Activated naive CD8-positive, alpha-beta T cell treated with anti-CD3 and anti-CD28 coated beads for 36 hours (primary cell): ENCODE data around the gene KIF1A. TPM values are rescaled to one million over a fixed set of nuclear protein-coding genes. Genes with fewer than 3 reads are reported as not detected.

Source experiments
- DNase-seq: peaks from one replicate; pipeline ENCODE4 v3.0.0; 2021
- H3K27ac Mint-ChIP-seq: one replicate; pipeline ENCODE4 v1.8.0; 2022; ENCODE audit warnings: mild to moderate bottlenecking, moderate library complexity, mixed read lengths
- H3K27me3 Mint-ChIP-seq: one replicate; pipeline ENCODE4 v1.8.0; 2022; ENCODE audit warnings: mild to moderate bottlenecking, mixed read lengths
- H3K36me3 Mint-ChIP-seq: one replicate; pipeline ENCODE4 v1.8.0; 2021; ENCODE audit warnings: mild to moderate bottlenecking, mixed read lengths
- H3K4me1 Mint-ChIP-seq: one replicate; pipeline ENCODE4 v1.8.0; 2021; ENCODE audit warnings: mixed read lengths
- H3K4me3 Mint-ChIP-seq: one replicate; pipeline ENCODE4 v1.8.0; 2022; ENCODE audit warnings: mild to moderate bottlenecking, moderate library complexity, mixed read lengths
- H3K9me3 Mint-ChIP-seq: one replicate; pipeline ENCODE4 v1.8.0; 2022; ENCODE audit warnings: mixed read lengths
- total RNA-seq, 2 experiments: library from RNA; stranded (reverse); gene quantifications; one replicate each; pipeline ENCODE4 v1.2.3, GENCODE V29; 2021

KIF1A gene
- total RNA-seq, 2 experiments from 2014 or later, result 7.7 to 8.2 TPM

DNA sequence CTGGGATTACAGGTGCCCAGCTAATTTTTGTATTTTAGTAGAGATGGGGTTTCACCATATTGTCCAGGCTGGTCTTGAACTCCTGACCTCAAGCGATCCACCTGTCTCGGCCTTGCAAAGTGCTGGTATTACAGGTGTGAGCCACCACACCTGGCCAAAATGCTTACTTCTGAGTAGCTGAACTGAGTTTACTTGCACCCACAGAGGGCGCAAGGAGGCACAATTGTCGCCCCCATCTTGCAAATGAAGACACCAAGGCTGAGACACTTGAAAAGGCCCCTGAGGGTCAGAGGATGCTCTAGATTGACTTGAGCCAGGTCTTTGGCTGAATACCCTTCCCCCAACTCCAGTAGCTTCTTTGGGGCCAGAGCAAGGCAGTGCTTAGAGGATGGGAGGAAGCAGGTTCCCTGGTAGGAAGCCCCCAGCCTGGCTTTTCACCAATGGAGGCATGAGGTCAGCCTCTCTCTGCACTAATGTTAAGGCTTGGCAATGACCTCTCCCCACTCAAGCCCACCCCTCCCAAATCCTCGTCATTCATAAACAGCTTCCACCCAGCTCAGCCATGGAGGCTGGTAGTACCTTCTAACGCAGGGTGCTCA, 14.5 kb upstream of the KIF1A start:
- H3K4me1 Mint-ChIP-seq, result peaks cover 5% of the 10 kb centered on the region
- H3K9me3 Mint-ChIP-seq, result no peaks in the 10 kb centered on the region
- H3K27me3 Mint-ChIP-seq, result peaks cover 14% of the 10 kb centered on the region
- no peak overlapping the region for H3K4me3 Mint-ChIP-seq
- H3K27ac Mint-ChIP-seq, result no peak overlapping the region
- no peak for DNase-seq
- no peaks in the 10 kb centered on the region for H3K36me3 Mint-ChIP-seq

DNA sequence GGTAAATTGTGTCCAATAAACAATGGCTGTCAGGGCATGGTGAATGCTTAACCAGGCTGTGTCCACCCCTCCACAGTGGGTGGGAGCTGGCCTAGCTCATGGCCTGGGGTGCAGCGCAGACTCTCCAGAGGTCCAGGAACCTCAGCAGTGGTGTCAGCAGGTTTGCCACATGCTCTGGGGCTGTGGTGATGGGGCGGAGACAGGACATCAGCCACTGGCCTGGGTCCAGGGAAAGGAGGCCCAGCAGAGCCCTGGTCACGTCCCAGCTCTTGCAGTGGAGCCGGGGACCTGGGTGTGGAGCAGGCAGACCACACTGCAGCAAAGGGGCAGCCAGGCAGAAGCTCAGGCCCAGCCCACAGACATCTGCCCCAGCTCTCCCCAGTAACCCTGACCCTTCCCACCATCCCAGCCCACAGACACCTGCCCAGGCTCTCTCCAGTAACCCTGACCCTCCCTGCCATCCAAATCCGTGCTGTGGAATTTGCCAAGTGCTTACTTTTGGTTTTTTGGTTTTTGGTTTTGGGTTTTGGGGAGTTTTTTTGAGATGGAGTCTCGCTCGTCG, 13.8 kb upstream of the KIF1A start:
- H3K4me3 Mint-ChIP-seq, result no peak overlapping the region
- H3K36me3 Mint-ChIP-seq, result no peaks in the 10 kb centered on the region
- DNase-seq, result no peak
- peaks cover 18% of the 10 kb centered on the region for H3K27me3 Mint-ChIP-seq
- no peaks in the 10 kb centered on the region for H3K9me3 Mint-ChIP-seq
- H3K4me1 Mint-ChIP-seq, result peaks cover 5% of the 10 kb centered on the region
- H3K27ac Mint-ChIP-seq, result no peak overlapping the region

DNA sequence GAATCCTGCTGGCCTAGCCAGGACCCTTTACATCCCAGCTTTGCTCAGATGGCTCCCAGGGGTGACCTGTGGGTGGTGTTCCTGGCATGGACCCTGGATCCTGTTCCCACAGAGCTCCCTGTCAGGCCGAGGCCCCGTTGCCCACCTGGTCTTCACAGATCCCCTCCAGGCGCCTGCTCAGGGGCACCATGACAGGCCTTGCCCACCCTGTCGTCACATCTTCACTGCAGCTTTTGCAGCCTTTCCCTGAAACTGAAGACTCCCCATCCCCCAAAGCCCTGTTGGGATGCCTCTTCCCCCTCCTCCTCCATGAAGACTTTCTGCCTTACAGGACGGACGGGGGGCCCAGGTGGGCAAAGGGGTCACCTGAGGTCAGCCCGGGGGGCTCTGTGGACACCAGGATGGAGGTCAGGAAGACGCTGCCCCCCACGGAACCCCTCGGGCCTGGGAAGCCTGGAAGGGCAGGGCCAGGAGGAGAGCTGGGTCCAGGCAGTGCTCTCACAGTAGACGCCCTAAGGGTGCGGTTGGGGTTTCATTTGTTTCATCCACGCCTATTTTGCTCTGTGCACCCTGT, 13.0 kb upstream of the KIF1A start:
- no peaks in the 10 kb centered on the region for H3K9me3 Mint-ChIP-seq
- no peak overlapping the region for H3K27ac Mint-ChIP-seq
- DNase-seq, result no peak
- peaks cover 25% of the 10 kb centered on the region for H3K27me3 Mint-ChIP-seq
- H3K4me3 Mint-ChIP-seq, result no peak overlapping the region
- peaks cover 5% of the 10 kb centered on the region for H3K4me1 Mint-ChIP-seq
- no peaks in the 10 kb centered on the region for H3K36me3 Mint-ChIP-seq

DNA sequence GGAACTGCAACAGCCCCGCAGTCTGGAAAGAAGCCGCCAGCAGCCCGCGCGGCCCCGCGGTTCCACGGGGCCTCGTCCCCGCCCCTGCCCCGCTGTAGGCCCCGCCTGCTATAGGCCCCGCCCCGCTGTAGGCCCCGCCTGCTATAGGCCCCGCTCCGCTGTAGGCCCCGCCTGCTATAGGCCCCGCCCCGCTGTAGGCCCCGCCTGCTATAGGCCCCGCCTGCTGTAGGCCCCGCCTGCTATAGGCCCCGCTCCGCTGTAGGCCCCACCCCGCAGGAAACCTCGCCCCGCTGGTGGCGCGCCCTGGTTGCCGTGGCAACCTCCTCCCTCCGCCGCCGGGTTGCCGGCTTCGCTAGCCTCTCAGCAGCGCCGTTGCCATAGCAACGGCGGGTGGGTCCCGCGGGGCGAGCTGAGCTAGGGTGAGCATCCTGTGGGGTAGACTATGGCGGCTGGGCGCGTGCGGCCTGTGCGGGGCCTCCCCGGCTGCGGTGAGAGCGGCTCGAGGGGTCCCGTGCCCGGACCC, 12.2 kb upstream of the KIF1A start:
- Mint-ChIP-seq H3K27me3 (peaks cover 29% of the 10 kb centered on the region), H3K9me3 (no peaks in the 10 kb centered on the region), H3K4me3 (peak overlapping the region; percentile 72), H3K27ac (no peak overlapping the region), H3K36me3 (no peaks in the 10 kb centered on the region), H3K4me1 (peaks cover 5% of the 10 kb centered on the region)
- peak; percentile 98 for DNase-seq

DNA sequence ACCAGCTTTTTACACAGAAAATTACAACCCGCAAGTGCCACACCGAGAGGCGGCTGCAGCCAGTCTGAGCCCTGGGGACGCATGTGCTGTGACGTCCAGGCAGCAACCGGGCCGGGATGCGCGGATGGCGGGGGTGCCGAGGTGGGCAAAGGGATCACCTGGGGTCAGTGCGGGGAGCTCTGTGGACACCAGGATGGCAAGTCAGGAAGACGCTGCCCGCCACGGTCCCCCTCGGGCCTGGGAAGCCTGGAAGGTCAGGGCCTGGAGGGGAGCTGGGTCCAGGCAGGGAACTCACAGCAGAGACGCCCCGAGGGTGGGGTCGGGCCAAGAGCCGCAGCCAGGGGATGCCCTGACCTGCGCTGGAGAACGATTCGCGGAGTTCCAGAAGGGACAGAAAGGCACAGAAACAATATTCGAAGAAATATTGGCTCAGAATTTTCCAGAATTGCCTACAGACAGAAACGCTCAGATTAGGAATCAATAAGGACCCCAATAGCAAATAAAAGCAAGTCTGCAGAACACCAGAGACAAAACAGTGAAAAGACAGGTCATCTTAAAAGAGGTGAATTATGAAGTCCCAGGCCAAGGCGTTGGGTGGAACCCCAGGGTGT, 11.7 kb upstream of the KIF1A start:
- Mint-ChIP-seq H3K4me1 (peaks cover 5% of the 10 kb centered on the region), H3K4me3 (peak overlapping the region; percentile 72), H3K27ac (no peak overlapping the region)

DNA sequence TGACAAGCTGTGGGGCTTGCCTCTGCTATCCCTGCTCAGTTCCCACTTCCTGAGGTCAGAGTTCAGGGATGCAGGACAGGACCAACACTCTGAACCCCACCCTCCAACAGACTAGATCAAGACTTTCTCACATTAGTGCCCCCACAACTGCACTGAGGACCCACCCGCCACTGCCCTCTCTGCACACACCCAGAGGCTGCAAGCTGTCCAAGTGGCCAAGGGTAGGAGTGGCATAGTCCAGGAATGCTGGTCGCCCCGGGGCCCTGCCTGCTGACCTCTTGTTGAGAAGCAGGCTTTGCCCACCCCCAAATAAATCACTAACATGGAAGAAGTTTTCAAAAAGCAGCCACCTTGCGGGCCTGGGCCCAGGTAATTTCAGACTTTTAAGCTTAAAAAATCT, 5.5 kb upstream of the KIF1A start:
- H3K4me3 Mint-ChIP-seq, result no peak overlapping the region
- DNase-seq, result no peak
- H3K27me3 Mint-ChIP-seq, result peaks cover 88% of the 10 kb centered on the region
- H3K4me1 Mint-ChIP-seq, result peaks cover 6% of the 10 kb centered on the region
- peaks cover 2% of the 10 kb centered on the region for H3K36me3 Mint-ChIP-seq
- no peak overlapping the region for H3K27ac Mint-ChIP-seq
- no peaks in the 10 kb centered on the region for H3K9me3 Mint-ChIP-seq

More for the DNA sequence above, 11.7 kb upstream of the KIF1A start:
- H3K27me3 Mint-ChIP-seq, result peaks cover 33% of the 10 kb centered on the region
- no peaks in the 10 kb centered on the region for H3K9me3 Mint-ChIP-seq
- no peaks in the 10 kb centered on the region for H3K36me3 Mint-ChIP-seq
- no peak for DNase-seq

DNA sequence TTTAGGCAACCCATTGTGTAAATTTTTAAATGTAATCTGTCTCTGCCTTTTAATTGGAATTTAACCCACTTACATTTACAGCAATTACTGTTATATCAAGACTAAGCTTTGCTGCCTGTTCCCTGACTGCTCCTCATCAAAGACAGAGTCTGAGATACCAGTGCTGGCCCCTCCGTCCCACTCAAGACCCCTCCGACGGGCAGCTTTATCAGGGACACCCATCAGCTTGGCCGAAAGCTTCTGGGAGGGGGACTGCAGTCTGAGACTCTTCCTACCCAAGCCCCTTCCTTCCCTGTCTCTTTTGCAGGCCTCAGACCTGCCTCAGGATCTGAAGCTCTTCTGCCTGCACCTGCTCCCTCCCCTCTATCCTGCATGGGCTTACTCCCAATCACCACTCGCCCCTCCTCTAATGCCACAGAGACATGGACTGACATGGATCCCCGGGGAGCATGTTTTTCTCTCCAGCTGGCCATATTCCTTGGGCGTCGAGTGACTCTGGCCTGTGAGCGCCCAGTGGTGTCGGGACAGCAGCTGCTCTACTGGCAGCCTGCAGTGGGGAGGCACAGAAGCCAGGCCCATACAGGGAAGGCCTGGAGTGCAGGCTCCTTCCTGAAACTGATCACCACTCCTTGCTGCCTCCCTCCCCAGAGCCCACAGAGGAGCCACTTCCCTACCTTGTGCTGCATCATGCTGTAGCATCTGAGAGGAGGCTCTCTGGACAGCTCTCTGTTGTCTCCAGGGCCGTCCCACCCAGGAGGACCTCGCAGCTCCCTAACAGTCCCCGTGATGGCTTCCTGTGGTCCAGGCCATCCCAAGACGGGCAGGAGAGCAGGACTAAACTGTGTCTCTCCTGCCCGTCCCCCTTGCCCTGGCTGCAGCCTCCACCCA, 3.7 kb upstream of the KIF1A start:
- peaks cover 75% of the 10 kb centered on the region for H3K27me3 Mint-ChIP-seq
- no peaks in the 10 kb centered on the region for H3K9me3 Mint-ChIP-seq
- peaks cover 6% of the 10 kb centered on the region for H3K4me1 Mint-ChIP-seq
- no peak for DNase-seq
- no peak overlapping the region for H3K27ac Mint-ChIP-seq
- no peak overlapping the region for H3K4me3 Mint-ChIP-seq
- peaks cover 2% of the 10 kb centered on the region for H3K36me3 Mint-ChIP-seq

DNA sequence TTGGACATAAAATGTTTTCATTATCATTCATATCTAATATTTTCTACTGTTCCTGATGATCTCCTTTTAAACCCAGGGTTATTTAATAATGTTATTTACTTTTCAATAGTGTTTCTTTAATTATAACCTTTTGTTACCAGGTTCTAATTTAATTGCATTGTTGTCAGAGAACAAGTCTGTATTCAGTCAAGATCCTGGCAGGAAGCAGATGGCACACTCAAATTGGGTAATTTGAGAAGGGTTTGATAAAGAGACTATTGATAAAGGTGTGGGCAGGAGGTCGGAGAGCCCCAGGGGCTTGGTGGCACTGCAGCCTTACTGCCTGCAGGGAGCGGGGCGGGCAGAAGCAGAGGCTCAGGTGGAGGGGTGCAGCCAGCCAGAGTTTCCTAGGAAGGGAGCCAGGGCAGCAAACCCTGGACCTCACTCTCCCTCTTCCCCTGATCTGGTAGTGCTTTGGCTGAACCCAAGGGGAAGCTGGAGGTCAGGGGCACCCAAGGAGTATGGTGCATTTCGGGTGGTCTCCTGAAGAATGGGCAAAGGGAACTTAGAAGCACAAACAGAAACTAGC, 2.3 kb upstream of the KIF1A start:
- H3K4me3 Mint-ChIP-seq, result no peak overlapping the region
- peaks cover 6% of the 10 kb centered on the region for H3K4me1 Mint-ChIP-seq
- H3K27me3 Mint-ChIP-seq, result peaks cover 72% of the 10 kb centered on the region
- DNase-seq, result no peak
- peaks cover 2% of the 10 kb centered on the region for H3K36me3 Mint-ChIP-seq
- no peaks in the 10 kb centered on the region for H3K9me3 Mint-ChIP-seq
- no peak overlapping the region for H3K27ac Mint-ChIP-seq

DNA sequence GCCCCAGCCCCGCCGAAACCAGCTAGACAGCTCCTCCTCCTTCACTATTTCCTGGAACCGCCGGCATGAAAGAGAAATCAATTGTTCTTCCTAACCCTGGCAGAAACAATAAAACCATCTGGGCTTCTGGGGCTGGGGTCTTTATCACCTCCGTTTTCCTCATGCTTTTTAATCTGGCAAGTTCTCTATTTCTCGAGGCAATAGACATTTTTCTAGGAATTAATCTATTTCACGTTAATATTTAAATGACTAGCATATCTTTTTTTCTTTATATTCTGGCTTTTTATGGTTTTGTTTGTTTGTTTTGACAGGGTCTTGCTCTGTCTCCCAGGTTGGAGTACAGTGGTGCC, 1.4 kb upstream of the KIF1A start:
- Mint-ChIP-seq H3K4me1 (peaks cover 6% of the 10 kb centered on the region), H3K9me3 (no peaks in the 10 kb centered on the region), H3K4me3 (peak overlapping the region; percentile 78), H3K36me3 (peaks cover 2% of the 10 kb centered on the region), H3K27me3 (peaks cover 64% of the 10 kb centered on the region), H3K27ac (no peak overlapping the region)
- no peak for DNase-seq

DNA sequence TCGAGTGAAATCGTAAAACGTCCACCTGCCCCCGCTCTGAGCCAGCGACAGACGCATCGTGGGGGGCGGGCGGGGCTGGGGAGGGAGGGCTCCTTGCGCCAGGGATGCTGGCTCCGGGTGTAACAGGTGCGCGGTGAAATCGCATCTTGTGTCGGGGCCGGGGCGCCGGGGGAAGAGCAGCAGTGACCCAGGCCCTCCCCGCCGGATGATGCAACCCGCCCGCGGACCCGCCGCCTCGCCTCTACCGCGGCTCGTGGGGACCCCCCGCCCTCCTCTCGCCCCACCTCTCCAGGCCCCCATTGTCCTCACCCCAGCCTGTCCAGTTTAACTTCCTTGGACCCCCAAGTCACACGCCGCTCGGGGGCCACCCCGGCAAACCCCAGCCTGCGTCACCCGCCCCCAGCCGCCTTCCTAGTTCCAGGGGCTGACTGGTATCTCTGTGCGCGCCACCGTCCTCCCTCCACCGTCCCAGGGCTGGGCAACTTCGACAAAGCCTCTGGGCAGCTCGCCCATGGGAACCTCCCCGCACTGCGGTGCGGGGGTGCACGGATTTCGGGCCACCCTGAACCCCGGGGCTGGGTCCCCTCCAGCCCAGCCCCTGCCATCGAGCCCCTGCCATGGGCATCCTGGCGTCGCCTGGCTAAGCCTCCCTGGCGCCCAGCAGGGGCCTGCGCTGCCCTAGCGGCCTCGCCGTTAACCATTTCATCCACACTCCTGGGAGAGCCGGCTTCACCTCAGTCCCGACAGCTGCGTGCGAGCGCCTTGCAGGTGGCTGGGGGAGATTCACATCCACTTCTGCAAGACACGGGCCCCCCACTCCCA, 799 bp upstream of the KIF1A start:
- Mint-ChIP-seq H3K4me1 (peaks cover 6% of the 10 kb centered on the region), H3K4me3 (peak overlapping the region; percentile 78), H3K36me3 (peaks cover 2% of the 10 kb centered on the region), H3K9me3 (no peaks in the 10 kb centered on the region), H3K27me3 (peaks cover 60% of the 10 kb centered on the region), H3K27ac (no peak overlapping the region)
- DNase-seq, result peak; percentile 54

DNA sequence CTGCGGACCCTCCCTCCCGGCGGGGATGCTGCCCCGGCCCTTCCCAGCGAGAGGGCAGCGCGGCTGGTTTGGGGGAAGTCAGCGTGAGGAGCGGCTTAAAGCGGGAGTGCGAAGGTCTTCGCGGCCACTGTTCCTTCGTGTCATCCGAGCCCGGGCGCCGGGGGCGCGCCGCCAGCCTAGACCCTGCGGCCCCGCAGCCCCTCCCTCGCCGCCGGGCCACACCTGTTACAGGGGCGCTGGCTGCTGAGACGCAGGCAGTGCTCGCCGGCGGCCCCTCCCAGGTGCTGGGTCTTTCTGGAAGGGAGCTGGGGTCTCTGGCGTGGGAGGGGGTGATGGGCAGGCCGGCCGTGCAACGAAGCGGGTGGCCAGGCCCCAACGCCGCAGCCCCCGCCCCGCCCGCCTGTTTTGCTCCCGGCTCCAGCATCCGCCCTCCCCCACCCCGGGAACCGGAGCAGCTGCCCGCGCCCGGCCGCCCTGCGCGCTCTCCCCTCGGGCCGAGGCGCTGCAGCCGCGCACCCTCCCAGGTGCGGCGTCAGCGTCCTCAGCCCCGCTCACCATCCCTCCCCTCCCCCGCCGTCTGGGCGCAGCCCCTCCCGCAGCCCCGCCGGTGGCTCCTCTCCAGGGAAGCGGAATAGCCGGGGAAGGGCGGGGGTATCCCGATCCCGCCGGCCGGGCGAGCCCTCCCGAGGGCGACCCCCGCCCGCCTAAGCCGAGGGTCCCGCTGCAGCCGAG, 727 bp downstream of the KIF1A start:
- DNase-seq, result peak; percentile 12
- H3K4me3 Mint-ChIP-seq, result peak overlapping the region; percentile 29
- peaks cover 6% of the 10 kb centered on the region for H3K4me1 Mint-ChIP-seq
- no peak overlapping the region for H3K27ac Mint-ChIP-seq
- peaks cover 44% of the 10 kb centered on the region for H3K27me3 Mint-ChIP-seq
- H3K9me3 Mint-ChIP-seq, result peaks cover 1% of the 10 kb centered on the region
- peaks cover 2% of the 10 kb centered on the region for H3K36me3 Mint-ChIP-seq

DNA sequence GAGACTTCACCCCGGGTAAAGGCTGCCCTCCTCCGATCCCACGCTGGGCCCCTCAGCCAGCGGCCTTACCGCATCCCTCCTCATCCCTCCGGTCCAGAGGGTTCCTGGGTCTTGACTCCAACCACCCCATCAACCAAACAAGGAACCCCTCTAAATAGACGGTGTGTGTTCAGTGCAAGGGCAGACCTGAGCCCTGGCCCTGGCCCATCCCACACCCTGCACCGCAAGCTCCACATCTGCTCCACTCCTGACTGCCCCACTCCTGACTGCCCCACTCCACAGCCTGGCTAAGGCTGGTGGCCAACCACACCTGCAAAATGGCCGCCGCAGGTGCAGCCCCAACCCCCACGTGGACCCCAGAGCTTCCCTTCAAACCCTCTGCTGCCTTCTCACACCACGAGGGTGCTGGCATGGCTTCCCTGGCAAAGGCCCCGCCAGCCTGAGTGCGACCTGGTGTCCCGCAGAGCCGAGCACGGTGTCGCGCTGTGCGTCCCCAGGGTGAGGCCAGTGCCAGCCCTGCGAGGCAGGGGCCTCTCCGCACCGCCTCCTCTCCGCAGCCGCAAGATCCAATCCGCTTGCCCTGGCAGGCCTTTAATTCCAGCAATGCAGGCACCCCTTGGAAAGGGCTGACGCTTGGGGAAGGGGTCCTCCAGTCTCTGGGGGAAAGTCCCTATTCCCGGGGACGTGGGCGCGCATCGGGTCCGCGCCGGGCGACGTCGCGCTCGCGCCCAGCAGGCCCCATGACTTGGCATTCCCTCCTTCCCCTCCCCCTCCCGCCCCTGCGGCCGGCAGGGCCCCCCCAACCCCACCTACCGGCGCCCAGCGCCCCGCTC, 1.5 kb downstream of the KIF1A start:
- Mint-ChIP-seq H3K4me3 (peak overlapping the region; percentile 15), H3K27ac (peak overlapping the region; percentile 12), H3K27me3 (peaks cover 37% of the 10 kb centered on the region), H3K36me3 (no peaks in the 10 kb centered on the region), H3K4me1 (peaks cover 6% of the 10 kb centered on the region), H3K9me3 (peaks cover 5% of the 10 kb centered on the region)
- no peak for DNase-seq
